ENCODE results near the gene APBA2. TPM values are rescaled to one million over a fixed set of nuclear protein-coding genes. Genes with fewer than 3 reads are reported as not detected.

Gene APBA2
- total RNA-seq, 1 experiment from 2014 or later: not detected

- Histone ChIP-seq H3K9me2 (replicated peaks; ENCODE audit: insufficient read depth, low read length) (no peaks in the 10 kb centered on the region), H3K27me3 (ENCODE audit: low read length) (no peaks in the 10 kb centered on the region), H3K9ac (ENCODE audit: low read length) (no peak overlapping the region), H3K4me2 (ENCODE audit: low read depth, low read length, poor library complexity, severe bottlenecking) (no peak overlapping the region), H3K4me1 (ENCODE audit: low read length) (no peaks in the 10 kb centered on the region), H2AFZ (ENCODE audit: low read length) (no peak overlapping the region), H3K27ac (ENCODE audit: low read length) (no peak overlapping the region), H3K9me3 (ENCODE audit: low read length) (no peaks in the 10 kb centered on the region), H3K79me2 (ENCODE audit: low read length) (no peaks in the 10 kb centered on the region), H3K4me3 (ENCODE audit: low read length) (no peak overlapping the region), H3K36me3 (ENCODE audit: insufficient read depth, low read length) (no peaks in the 10 kb centered on the region), H4K20me1 (ENCODE audit: insufficient read depth, low read depth, low read length) (no peaks in the 10 kb centered on the region)
- no peak for DNase-seq
Observed at GRCh38 chr15:28962851-28963710, 77.3 kb downstream of the APBA2 start.

- H3K27me3 ChIP-seq (ENCODE audit: low read length): no peaks in the 10 kb centered on the region
- no peaks in the 10 kb centered on the region for H3K79me2 ChIP-seq (ENCODE audit: low read length)
- H3K4me3 ChIP-seq (ENCODE audit: low read length): no peak overlapping the region
Observed at GRCh38 chr15:28963711-28964081, 77.9 kb downstream of the APBA2 start.

DNA sequence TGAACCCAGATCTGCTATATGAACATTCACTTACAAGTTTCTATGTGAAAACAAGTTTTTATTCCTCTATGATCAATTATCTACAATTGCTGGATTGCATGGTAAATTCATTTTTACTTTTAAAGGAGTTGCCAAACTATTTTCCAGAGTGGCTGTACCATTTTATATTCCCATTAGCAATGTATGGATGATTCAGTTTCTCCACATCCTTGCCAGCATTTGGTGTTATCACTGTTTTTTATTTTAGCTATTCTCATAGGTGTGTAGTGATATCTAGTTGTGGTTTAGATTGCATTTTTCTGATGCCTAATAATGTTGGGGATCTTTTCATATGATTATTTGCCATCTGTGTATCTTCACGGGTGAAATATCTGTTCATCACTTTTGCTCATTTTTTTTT is 78.3 kb downstream of the APBA2 start:
- Histone ChIP-seq H3K27me3 (ENCODE audit: low read length) (no peaks in the 10 kb centered on the region), H3K9me2 (replicated peaks; ENCODE audit: insufficient read depth, low read length) (no peaks in the 10 kb centered on the region), H3K36me3 (ENCODE audit: insufficient read depth, low read length) (no peaks in the 10 kb centered on the region), H3K9me3 (ENCODE audit: low read length) (no peaks in the 10 kb centered on the region), H3K9ac (ENCODE audit: low read length) (no peak overlapping the region), H3K4me2 (ENCODE audit: low read depth, low read length, poor library complexity, severe bottlenecking) (no peak overlapping the region), H4K20me1 (ENCODE audit: insufficient read depth, low read depth, low read length) (no peaks in the 10 kb centered on the region), H3K27ac (ENCODE audit: low read length) (no peak overlapping the region), H3K4me3 (ENCODE audit: low read length) (no peak overlapping the region), H3K4me1 (ENCODE audit: low read length) (no peaks in the 10 kb centered on the region), H3K79me2 (ENCODE audit: low read length) (no peaks in the 10 kb centered on the region), H2AFZ (ENCODE audit: low read length) (no peak overlapping the region)
- no peak for DNase-seq

More at GRCh38 chr15:28963711-28964081, 77.9 kb downstream of the APBA2 start:
- H3K27ac ChIP-seq (ENCODE audit: low read length): no peak overlapping the region
- no peaks in the 10 kb centered on the region for H3K9me2 ChIP-seq (replicated peaks; ENCODE audit: insufficient read depth, low read length)
- no peaks in the 10 kb centered on the region for H3K4me1 ChIP-seq (ENCODE audit: low read length)
- H3K9me3 ChIP-seq (ENCODE audit: low read length): no peaks in the 10 kb centered on the region
- no peaks in the 10 kb centered on the region for H4K20me1 ChIP-seq (ENCODE audit: insufficient read depth, low read depth, low read length)
- DNase-seq: no peak
- no peaks in the 10 kb centered on the region for H3K36me3 ChIP-seq (ENCODE audit: insufficient read depth, low read length)
- H3K4me2 ChIP-seq (ENCODE audit: low read depth, low read length, poor library complexity, severe bottlenecking): no peak overlapping the region
- H3K9ac ChIP-seq (ENCODE audit: low read length): no peak overlapping the region
- H2AFZ ChIP-seq (ENCODE audit: low read length): no peak overlapping the region

DNA sequence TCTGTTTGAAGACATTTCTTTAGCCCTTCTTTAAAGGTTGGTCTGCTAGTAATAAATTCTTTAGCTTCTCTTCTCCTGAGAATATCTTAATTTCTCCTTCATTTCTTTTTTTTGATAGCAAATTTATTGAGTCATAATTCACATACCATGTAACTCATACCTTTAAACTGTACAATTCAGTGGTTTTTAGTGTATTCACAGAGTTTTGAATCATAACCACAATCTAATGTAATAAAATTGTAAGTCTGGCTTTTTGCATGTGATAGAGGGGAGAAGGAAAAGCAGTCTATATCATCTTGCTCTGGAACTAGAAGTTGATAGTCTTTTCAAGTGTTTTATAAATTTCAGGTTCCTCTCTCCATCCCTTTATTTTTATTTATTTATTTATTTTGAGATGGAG is 81.3 kb downstream of the APBA2 start:
- Histone ChIP-seq H3K27me3 (ENCODE audit: low read length) (no peaks in the 10 kb centered on the region), H3K36me3 (ENCODE audit: insufficient read depth, low read length) (no peaks in the 10 kb centered on the region), H3K79me2 (ENCODE audit: low read length) (no peaks in the 10 kb centered on the region), H3K4me1 (ENCODE audit: low read length) (no peaks in the 10 kb centered on the region), H3K9me3 (ENCODE audit: low read length) (no peaks in the 10 kb centered on the region), H2AFZ (ENCODE audit: low read length) (no peak overlapping the region), H3K9me2 (replicated peaks; ENCODE audit: insufficient read depth, low read length) (no peaks in the 10 kb centered on the region), H4K20me1 (ENCODE audit: insufficient read depth, low read depth, low read length) (no peaks in the 10 kb centered on the region), H3K4me2 (ENCODE audit: low read depth, low read length, poor library complexity, severe bottlenecking) (no peak overlapping the region), H3K4me3 (ENCODE audit: low read length) (no peak overlapping the region), H3K27ac (ENCODE audit: low read length) (no peak overlapping the region), H3K9ac (ENCODE audit: low read length) (no peak overlapping the region)
- no peak for DNase-seq

DNA sequence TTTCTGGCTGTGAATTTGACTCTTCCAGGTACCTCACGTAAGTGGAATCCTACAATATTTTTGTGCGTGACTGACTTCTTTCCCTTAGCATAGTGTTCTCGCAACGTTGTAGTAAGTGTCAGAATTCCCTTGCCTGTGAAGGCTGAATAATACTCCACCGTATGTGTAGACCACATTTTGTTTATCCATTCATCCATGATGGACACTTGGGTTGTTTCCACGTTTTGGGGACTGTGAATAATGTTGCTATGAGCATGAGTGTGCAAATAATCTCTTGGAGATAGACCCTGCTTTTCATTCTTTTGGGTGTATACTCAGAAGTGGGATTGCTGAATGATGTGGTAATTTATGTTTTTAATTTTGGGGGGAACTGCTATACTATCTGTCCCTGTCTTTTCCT is 82.2 kb downstream of the APBA2 start:
- H3K4me3 ChIP-seq (ENCODE audit: low read length): no peak overlapping the region
- no peaks in the 10 kb centered on the region for H3K27me3 ChIP-seq (ENCODE audit: low read length)
- H3K9me2 ChIP-seq (replicated peaks; ENCODE audit: insufficient read depth, low read length): no peaks in the 10 kb centered on the region
- H3K36me3 ChIP-seq (ENCODE audit: insufficient read depth, low read length): no peaks in the 10 kb centered on the region
- H2AFZ ChIP-seq (ENCODE audit: low read length): no peak overlapping the region
- no peaks in the 10 kb centered on the region for H4K20me1 ChIP-seq (ENCODE audit: insufficient read depth, low read depth, low read length)
- DNase-seq: no peak
- no peaks in the 10 kb centered on the region for H3K9me3 ChIP-seq (ENCODE audit: low read length)
- no peak overlapping the region for H3K27ac ChIP-seq (ENCODE audit: low read length)
- no peak overlapping the region for H3K4me2 ChIP-seq (ENCODE audit: low read depth, low read length, poor library complexity, severe bottlenecking)
- no peaks in the 10 kb centered on the region for H3K79me2 ChIP-seq (ENCODE audit: low read length)
- no peak overlapping the region for H3K9ac ChIP-seq (ENCODE audit: low read length)
- H3K4me1 ChIP-seq (ENCODE audit: low read length): no peaks in the 10 kb centered on the region

GRCh38 chr15:28969511-28970085 is 83.8 kb downstream of the APBA2 start:
- Histone ChIP-seq H3K9me2 (replicated peaks; ENCODE audit: insufficient read depth, low read length) (no peaks in the 10 kb centered on the region), H3K27ac (ENCODE audit: low read length) (no peak overlapping the region), H4K20me1 (ENCODE audit: insufficient read depth, low read depth, low read length) (no peaks in the 10 kb centered on the region), H3K9ac (ENCODE audit: low read length) (no peak overlapping the region), H3K9me3 (ENCODE audit: low read length) (no peaks in the 10 kb centered on the region), H3K36me3 (ENCODE audit: insufficient read depth, low read length) (no peaks in the 10 kb centered on the region), H3K79me2 (ENCODE audit: low read length) (no peaks in the 10 kb centered on the region), H3K4me3 (ENCODE audit: low read length) (no peak overlapping the region), H3K4me1 (ENCODE audit: low read length) (no peaks in the 10 kb centered on the region), H2AFZ (ENCODE audit: low read length) (no peak overlapping the region), H3K27me3 (ENCODE audit: low read length) (no peaks in the 10 kb centered on the region), H3K4me2 (ENCODE audit: low read depth, low read length, poor library complexity, severe bottlenecking) (no peak overlapping the region)
- DNase-seq: no peak

DNA sequence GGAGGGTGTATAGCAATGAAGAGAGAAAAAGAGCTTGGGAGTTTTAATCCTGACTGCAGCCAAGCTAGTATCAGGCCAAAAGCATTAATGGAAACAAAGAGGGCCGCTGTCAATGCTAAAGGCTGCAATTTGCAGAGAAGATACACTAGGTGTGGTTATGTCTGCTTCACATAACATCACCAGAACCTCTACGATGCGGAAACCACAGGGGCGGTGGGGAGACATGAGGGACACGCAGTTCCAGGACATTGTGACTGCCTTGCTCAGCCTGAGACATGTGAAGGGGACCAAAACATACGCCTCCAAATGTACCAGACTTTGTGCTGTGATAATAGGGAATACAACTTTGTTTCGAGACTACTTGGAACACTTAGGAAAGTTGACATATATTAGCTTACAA is 88.4 kb downstream of the APBA2 start:
- no peaks in the 10 kb centered on the region for H3K9me2 ChIP-seq (replicated peaks; ENCODE audit: insufficient read depth, low read length)
- no peak for DNase-seq
- H3K27ac ChIP-seq (ENCODE audit: low read length): no peak overlapping the region

DNA sequence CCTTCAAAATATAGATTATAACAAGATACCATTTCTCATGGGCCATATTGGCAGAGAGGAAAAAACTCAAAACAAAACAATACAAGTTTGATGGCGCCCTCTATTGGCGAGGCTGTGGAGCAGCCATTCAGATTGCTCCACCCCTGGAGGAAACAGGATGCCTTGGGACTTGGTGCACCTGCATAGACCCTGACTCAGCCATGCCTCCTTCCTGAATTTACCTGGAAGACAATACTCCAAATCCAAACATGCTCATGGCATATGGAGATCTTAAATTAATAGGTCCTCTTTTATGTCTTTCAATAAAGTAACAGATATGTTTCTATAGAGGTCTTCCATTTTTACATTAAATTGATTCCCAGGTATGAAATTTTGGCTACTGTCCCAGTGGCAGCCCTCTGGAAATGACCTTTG is 90.0 kb downstream of the APBA2 start:
- Histone ChIP-seq H3K9me2 (replicated peaks; ENCODE audit: insufficient read depth, low read length) (no peaks in the 10 kb centered on the region), H3K27ac (ENCODE audit: low read length) (no peak overlapping the region), H4K20me1 (ENCODE audit: insufficient read depth, low read depth, low read length) (no peaks in the 10 kb centered on the region), H3K9me3 (ENCODE audit: low read length) (no peaks in the 10 kb centered on the region), H3K9ac (ENCODE audit: low read length) (no peak overlapping the region), H3K4me1 (ENCODE audit: low read length) (no peaks in the 10 kb centered on the region), H2AFZ (ENCODE audit: low read length) (no peak overlapping the region), H3K79me2 (ENCODE audit: low read length) (no peaks in the 10 kb centered on the region), H3K4me3 (ENCODE audit: low read length) (no peak overlapping the region), H3K36me3 (ENCODE audit: insufficient read depth, low read length) (no peaks in the 10 kb centered on the region), H3K4me2 (ENCODE audit: low read depth, low read length, poor library complexity, severe bottlenecking) (no peak overlapping the region), H3K27me3 (ENCODE audit: low read length) (no peaks in the 10 kb centered on the region)
- peak; percentile 84 for DNase-seq

More for the DNA sequence above, 88.4 kb downstream of the APBA2 start:
- Histone ChIP-seq H3K4me2 (ENCODE audit: low read depth, low read length, poor library complexity, severe bottlenecking) (no peak overlapping the region), H3K9ac (ENCODE audit: low read length) (no peak overlapping the region), H3K9me3 (ENCODE audit: low read length) (no peaks in the 10 kb centered on the region), H3K4me1 (ENCODE audit: low read length) (no peaks in the 10 kb centered on the region), H3K79me2 (ENCODE audit: low read length) (no peaks in the 10 kb centered on the region), H3K27me3 (ENCODE audit: low read length) (no peaks in the 10 kb centered on the region), H4K20me1 (ENCODE audit: insufficient read depth, low read depth, low read length) (no peaks in the 10 kb centered on the region), H3K4me3 (ENCODE audit: low read length) (no peak overlapping the region), H2AFZ (ENCODE audit: low read length) (no peak overlapping the region), H3K36me3 (ENCODE audit: insufficient read depth, low read length) (no peaks in the 10 kb centered on the region)
